ENCODE results near the gene AMOTL2.

AMOTL2 gene

GRCh38 chr3:134350266-134350665, 24.0 kb downstream of the AMOTL2 start:
- DNase-seq (ENCODE audit: low read depth, low spot score), result no peak
- TF ChIP-seq CTCF (IDR thresholded peaks at IDR 0.05; ENCODE audit: low read depth, low read length), result no peak
- in situ Hi-C loops (cut with HindIII; ENCODE audit: low sequenced_read_pairs), result no loop called here
- H3K4me3 ChIP-seq (ENCODE audit: low read depth, low read length), result no peak overlapping the region

GRCh38 chr3:134348524-134348923, 25.7 kb downstream of the AMOTL2 start:
- in situ Hi-C loops (cut with HindIII; ENCODE audit: low sequenced_read_pairs), result no loop called here

GRCh38 chr3:134347551-134347950, 26.7 kb downstream of the AMOTL2 start:
- in situ Hi-C loops (cut with HindIII; ENCODE audit: low sequenced_read_pairs), result no loop called here
- no peak for TF ChIP-seq CTCF (IDR thresholded peaks at IDR 0.05; ENCODE audit: low read depth, low read length)
- no peak for DNase-seq (ENCODE audit: low read depth, low spot score)
- H3K4me3 ChIP-seq (ENCODE audit: low read depth, low read length), result no peak overlapping the region

More at GRCh38 chr3:134348524-134348923, 25.7 kb downstream of the AMOTL2 start:
- H3K4me3 ChIP-seq (ENCODE audit: low read depth, low read length), result no peak overlapping the region
- no peak for DNase-seq (ENCODE audit: low read depth, low spot score)
- no peak for TF ChIP-seq CTCF (IDR thresholded peaks at IDR 0.05; ENCODE audit: low read depth, low read length)

GRCh38 chr3:134346744-134347143, 27.5 kb downstream of the AMOTL2 start:
- in situ Hi-C loops (cut with HindIII; ENCODE audit: low sequenced_read_pairs), result no loop called here
- TF ChIP-seq CTCF (IDR thresholded peaks at IDR 0.05; ENCODE audit: low read depth, low read length), result no peak
- no peak overlapping the region for H3K4me3 ChIP-seq (ENCODE audit: low read depth, low read length)
- DNase-seq (ENCODE audit: low read depth, low spot score), result no peak

- TF ChIP-seq CTCF (IDR thresholded peaks at IDR 0.05; ENCODE audit: low read depth, low read length), result no peak
- in situ Hi-C loops (cut with HindIII; ENCODE audit: low sequenced_read_pairs), result no loop called here
- DNase-seq (ENCODE audit: low read depth, low spot score), result no peak
- no peak overlapping the region for H3K4me3 ChIP-seq (ENCODE audit: low read depth, low read length)
Observed at GRCh38 chr3:134345202-134345601, 29.0 kb downstream of the AMOTL2 start.

- no peak overlapping the region for H3K4me3 ChIP-seq (ENCODE audit: low read depth, low read length)
- in situ Hi-C loops (cut with HindIII; ENCODE audit: low sequenced_read_pairs), result no loop called here
- no peak for DNase-seq (ENCODE audit: low read depth, low spot score)
- TF ChIP-seq CTCF (IDR thresholded peaks at IDR 0.05; ENCODE audit: low read depth, low read length), result no peak
Observed at GRCh38 chr3:134344560-134344959, 29.7 kb downstream of the AMOTL2 start.

GRCh38 chr3:134342259-134342658, 32.0 kb downstream of the AMOTL2 start:
- in situ Hi-C loops (cut with HindIII; ENCODE audit: low sequenced_read_pairs), result no loop called here
- no peak overlapping the region for H3K4me3 ChIP-seq (ENCODE audit: low read depth, low read length)
- no peak for TF ChIP-seq CTCF (IDR thresholded peaks at IDR 0.05; ENCODE audit: low read depth, low read length)
- DNase-seq (ENCODE audit: low read depth, low spot score), result no peak

Data from astrocyte of the spinal cord (primary cell).